Peyer's patch (tissue), 4 donors: Measurements from ENCODE around the gene ARPC5. TPM values are rescaled to one million over a fixed set of nuclear protein-coding genes. Genes with fewer than 3 reads are reported as not detected.

Experiments
- DNase-seq, 3 donors: peaks; one replicate each; pipeline ENCODE4 v3.0.0-alpha.2; 2017 to 2019
- H3K27ac ChIP-seq, 4 donors: fragments of 200-600 bp; sonication (generic); one replicate each; pipeline ENCODE4 v1.5.1; 2016 to 2019
- H3K27me3 ChIP-seq, 2 donors: fragments of 200-600 bp; sonication (generic); one replicate each; pipeline ENCODE4 v1.5.1; 2019
- H3K36me3 ChIP-seq, 3 donors: fragments of 200-600 bp; sonication (generic); one replicate each; pipeline ENCODE4 v1.5.1; 2016 to 2019
- H3K4me1 ChIP-seq, 4 donors: fragments of 200-600 bp; sonication (generic); one replicate each; pipeline ENCODE4 v1.5.1; 2016 to 2019
- H3K4me3 ChIP-seq, 4 donors: fragments of 200-600 bp; sonication (generic); 1 replicate in 3 of 4; 2 replicates in 1 of 4; pipeline ENCODE4 v1.5.1; 2016 to 2019; ENCODE audit warnings: mild to moderate bottlenecking in 1 of 4
- H3K9me3 ChIP-seq, 4 donors: fragments of 200-600 bp; sonication (generic); one replicate each; pipeline ENCODE4 v1.5.1; 2016 to 2019; ENCODE audit warnings: mild to moderate bottlenecking in 1 of 4
- CTCF ChIP-seq, 6 experiments: fragments of 450-650 bp in 4 of 6; fragments of 200-600 bp in 2 of 6; sonication (generic) in 1 of 6; IDR thresholded peaks; one replicate each; pipeline ENCODE4 v1.5.1; 2017 to 2019; ENCODE audit warnings: antibody characterized with exemption in 6 of 6, mild to moderate bottlenecking in 3 of 6, moderate library complexity in 1 of 6
- POLR2A ChIP-seq, 2 donors: fragments of 450-650 bp; IDR thresholded peaks; one replicate each; pipeline ENCODE4 v1.5.1; 2017; ENCODE audit warnings: antibody characterized with exemption in 2 of 2, mild to moderate bottlenecking in 2 of 2, moderate library complexity in 2 of 2
- total RNA-seq, 4 donors: library from RNA; depleted of rRNA; stranded (reverse); fragments of >200 nt; gene quantifications; one replicate each; pipeline ENCODE4 v1.1.0, GENCODE V29; 2016

Gene ARPC5
- total RNA-seq, 4 donors from 2014 or later: 57.9 to 86.7 (median 67.9) TPM

- Histone ChIP-seq H3K27ac (peak overlapping the region in 2 of 4 donors; percentile 6 to 36), H3K4me1 (peaks cover 0 to 17% (median 0%) of the 10 kb centered on the region in 4 donors), H3K9me3 (no peaks in the 10 kb centered on the region), H3K27me3 (no peaks in the 10 kb centered on the region), H3K4me3 (no peak overlapping the region), H3K36me3 (no peaks in the 10 kb centered on the region)
- peak in 2 of 3 donors; percentile 39 to 70 for DNase-seq
- peak in 5 of 6 experiments; percentile 7 to 54 (median 48) for TF ChIP-seq CTCF (IDR thresholded peaks at IDR 0.05)
- TF ChIP-seq POLR2A (IDR thresholded peaks at IDR 0.05): no peak
These were observed 26.3 kb downstream of the ARPC5 start for GRCh38 chr1:183609313-183609712.

GRCh38 chr1:183607322-183607980 is 28.1 kb downstream of the ARPC5 start:
- no peak for DNase-seq
- no peaks in the 10 kb centered on the region for H3K9me3 ChIP-seq
- peaks cover 0 to 22% (median 0%) of the 10 kb centered on the region in 4 donors for H3K4me1 ChIP-seq
- no peak overlapping the region for H3K4me3 ChIP-seq
- TF ChIP-seq POLR2A (IDR thresholded peaks at IDR 0.05) (no peak), CTCF (IDR thresholded peaks at IDR 0.05) (no peak)
- no peaks in the 10 kb centered on the region for H3K27me3 ChIP-seq
- H3K27ac ChIP-seq: peak overlapping the region in 1 of 4 donors; percentile 7
- no peaks in the 10 kb centered on the region for H3K36me3 ChIP-seq

- peak overlapping the region in 1 of 4 donors; percentile 7 for H3K27ac ChIP-seq
- no peaks in the 10 kb centered on the region for H3K9me3 ChIP-seq
- no peak overlapping the region for H3K4me3 ChIP-seq
- TF ChIP-seq POLR2A (IDR thresholded peaks at IDR 0.05): no peak
- TF ChIP-seq CTCF (IDR thresholded peaks at IDR 0.05): no peak
- peaks cover 0 to 22% (median 0%) of the 10 kb centered on the region in 4 donors for H3K4me1 ChIP-seq
- no peaks in the 10 kb centered on the region for H3K36me3 ChIP-seq
- H3K27me3 ChIP-seq: no peaks in the 10 kb centered on the region
- DNase-seq: no peak
These were observed 29.7 kb downstream of the ARPC5 start for GRCh38 chr1:183605904-183606303.

- Histone ChIP-seq H3K36me3 (no peaks in the 10 kb centered on the region), H3K27ac (peak overlapping the region in 2 of 4 donors; percentile 27 to 63), H3K4me3 (no peak overlapping the region), H3K27me3 (no peaks in the 10 kb centered on the region), H3K9me3 (no peaks in the 10 kb centered on the region), H3K4me1 (peaks cover 0 to 20% (median 0%) of the 10 kb centered on the region in 4 donors)
- TF ChIP-seq CTCF (IDR thresholded peaks at IDR 0.05) (no peak), POLR2A (IDR thresholded peaks at IDR 0.05) (no peak)
- DNase-seq: peak in 1 of 3 donors; percentile 31
These were observed 30.8 kb downstream of the ARPC5 start for GRCh38 chr1:183604815-183605214.

- H3K9me3 ChIP-seq: no peaks in the 10 kb centered on the region
- TF ChIP-seq POLR2A (IDR thresholded peaks at IDR 0.05): no peak
- no peak for TF ChIP-seq CTCF (IDR thresholded peaks at IDR 0.05)
- DNase-seq: peak in 1 of 3 donors; percentile 39
- H3K27ac ChIP-seq: peak overlapping the region in 3 of 4 donors; percentile 6 to 63 (median 27)
- H3K27me3 ChIP-seq: no peaks in the 10 kb centered on the region
- H3K4me3 ChIP-seq: no peak overlapping the region
- no peaks in the 10 kb centered on the region for H3K36me3 ChIP-seq
- peaks cover 0 to 16% (median 0%) of the 10 kb centered on the region in 4 donors for H3K4me1 ChIP-seq
These were observed 31.4 kb downstream of the ARPC5 start for GRCh38 chr1:183604038-183604808.
